Heart right ventricle (tissue), 16 donors: ENCODE results near the gene SLC39A13. TPM values are rescaled to one million over a fixed set of nuclear protein-coding genes. Genes with fewer than 3 reads are reported as not detected.
"Not testable (repeated sequence)": the region's sequence is repeated elsewhere in the genome, so short reads cannot be mapped to it uniquely, and the experiment has no call there.

Experiments
- ATAC-seq, 8 donors: fragments of 200-7000 bp; cut with Tn5 transposase; one replicate each; pipeline ENCODE4 v1.9.1; 2020; ENCODE audit warnings: mild to moderate bottlenecking in 8 of 8, moderate library complexity in 8 of 8, moderate number of reproducible peaks in 1 of 8
- DNase-seq, 2 donors: peaks; one replicate each; pipeline ENCODE4 v3.0.0-alpha.2; 2020
- H3K27ac ChIP-seq, 10 donors: fragments of 200-600 bp; sonication (generic) in 2 of 10; one replicate each; pipeline versions ENCODE4 v1.5.0 to v1.8.0; 2020 to 2022; ENCODE audit warnings: mild to moderate bottlenecking in 3 of 10
- H3K27me3 ChIP-seq, 7 donors: fragments of 200-600 bp; one replicate each; pipeline ENCODE4 v1.8.0; 2021 to 2022; ENCODE audit warnings: mild to moderate bottlenecking in 2 of 7
- H3K36me3 ChIP-seq, 9 donors: fragments of 200-600 bp; sonication (generic) in 1 of 9; one replicate each; pipeline versions ENCODE4 v1.5.0 to v1.8.0; 2020 to 2022; ENCODE audit warnings: mild to moderate bottlenecking in 2 of 9
- H3K4me1 ChIP-seq, 9 donors: fragments of 200-600 bp; sonication (generic) in 1 of 9; one replicate each; pipeline versions ENCODE4 v1.5.0 to v1.8.0; 2020 to 2022; ENCODE audit warnings: mild to moderate bottlenecking in 4 of 9
- H3K4me3 ChIP-seq, 10 donors: fragments of 200-600 bp; sonication (generic) in 2 of 10; one replicate each; pipeline versions ENCODE4 v1.5.0 to v1.8.0; 2020 to 2022; ENCODE audit warnings: mild to moderate bottlenecking in 7 of 10, moderate library complexity in 2 of 10
- H3K9me3 ChIP-seq, 11 donors: fragments of 200-600 bp in 10 of 11; sonication (generic) in 2 of 11; one replicate each; pipeline versions ENCODE4 v1.5.0 to v1.8.0; 2013 to 2022; ENCODE audit warnings: mild to moderate bottlenecking in 2 of 11, control low read depth in 1 of 11, moderate library complexity in 1 of 11
- CTCF ChIP-seq, 9 donors: fragments of 200-600 bp; sonication (generic) in 2 of 9; IDR thresholded peaks; one replicate each; pipeline versions ENCODE4 v1.5.0 to v1.8.0; 2021 to 2022; ENCODE audit warnings: antibody characterized with exemption in 9 of 9, mild to moderate bottlenecking in 5 of 9, moderate library complexity in 1 of 9
- whole genome bisulfite sequencing, 2 donors: extraction: QIAGEN DNeasy Blood & Tissue Kit; methylation state at CpG; one replicate each; pipeline ENCODE4 v1.1.7; 2013; ENCODE audit warnings: inconsistent platforms in 1 of 2; 5-methylcytosine and 5-hydroxymethylcytosine counted together
- intact Hi-C, 10 donors: fragments of 100-400 bp; cut with DNase I; formaldehyde crosslinking; loops; one replicate each; pipeline versions ENCODE4 v1.11.1 to v1.14.2; 2022
- polyA plus RNA-seq, 2 donors: library from polyadenylated mRNA; stranded (reverse); fragments of 200-250 nt; gene quantifications; one replicate each; pipeline ENCODE4 v1.2.3, GENCODE V29; 2013
- total RNA-seq, 10 donors: library from RNA; stranded (reverse); fragmentation: NEBNext Ultra II Directional in 3 of 10; extraction: Animal tissue kit (Norgen Biotek cat#: 25700) in 3 of 10; gene quantifications; one replicate each; pipeline versions ENCODE4 v1.2.1 to v1.2.4, GENCODE V29; 2021 to 2023
- donor health status: Arrhythmogenic right ventricular cardiomyopathy.
- donor health status: ischemic (EF 13 %, LVEDD 7.1; RV severe dilation, severe dysfunction).
- donor health status: healthy with polysubstance abuse.
- donor health status: DM: no; HTN: yes; CAD: no.
- donor health status: DM: no; HTN: no; CAD: no.
- donor health status: ischemic (EF 25% LVEDD 6.9; RV normal size, moderate dysfunction).
- donor health status: ischemic (EF 25% LVEDD 5.7; RV mildly dilated, moderate dysfunction).
- donor health status: healthy.
- donor health status: DM: yes; HTN: yes; CAD: no.
- donor health status: Ischemic cardiomyopathy.
- donor health status: ischemic (EF 35%, LVEDD 5.7; RV mildly dilated, moderate dysfunction).
- donor health status: nonischemic (EF 11% LVEDD 7.7; RV severe dilation, severe dysfunction).
- donor health status: DM: yes; HTN: yes; CAD: no.
- donor health status: PGD.
- donor health status: ischemic (EF 29% LVEDD 5.4; RV normal size, mild dysfunction).
- donor health status: nonischemic (EF 23%, LVEDD 6.1; RV moderate dilation, normal function).

The SLC39A13 gene
- total and polyA plus RNA-seq, 12 donors: 31.1 to 86.4 (median 42.4) TPM

- no peaks in the 10 kb centered on the region for H3K9me3 ChIP-seq
- peaks cover 0 to 16% (median 7%) of the 10 kb centered on the region in 9 donors for H3K4me1 ChIP-seq
- ATAC-seq (no peak), DNase-seq (no peak)
- H3K4me3 ChIP-seq: no peak overlapping the region
- H3K27ac ChIP-seq: no peak overlapping the region
- no peak for TF ChIP-seq CTCF (IDR thresholded peaks at IDR 0.05)
- H3K36me3 ChIP-seq: no peaks in the 10 kb centered on the region
- 96 to 97% methylated on average over 4 of the region's 4 CpGs for WGBS, 2 donors
- intact Hi-C loops: loop anchor here in 5 of 10 donors (2.0 to 5.0 kb wide), 3 partner anchors 75 to 80 kb away; partner anchors contain the start of gene SPI1 (in 3 of the 5)
- no peaks in the 10 kb centered on the region for H3K27me3 ChIP-seq
Measured at GRCh38 chr11:47451990-47452389, 43.6 kb downstream of the SLC39A13 start.

- Histone ChIP-seq H3K36me3 (no peaks in the 10 kb centered on the region), H3K4me1 (peaks cover 0 to 16% (median 7%) of the 10 kb centered on the region in 9 donors), H3K4me3 (no peak overlapping the region), H3K27ac (no peak overlapping the region), H3K27me3 (no peaks in the 10 kb centered on the region), H3K9me3 (no peaks in the 10 kb centered on the region)
- intact Hi-C loops: loop anchor here in 5 of 10 donors (2.0 to 5.0 kb wide), 3 partner anchors 76 to 81 kb away; partner anchors contain the start of gene SPI1 (in 3 of the 5)
- WGBS, 2 donors: 94% methylated on average over 8 of the region's 8 CpGs
- ATAC-seq: no peak
- TF ChIP-seq CTCF (IDR thresholded peaks at IDR 0.05): no peak
- DNase-seq: no peak
Measured at GRCh38 chr11:47453365-47453764, 45.0 kb downstream of the SLC39A13 start.

- ATAC-seq (peak; percentile 73 to 91 (median 87)), DNase-seq (peak; percentile 45 to 79)
- TF ChIP-seq CTCF (IDR thresholded peaks at IDR 0.05): peak; percentile 53 to 86 (median 79)
- H3K27me3 ChIP-seq, H3K9me3 ChIP-seq, H3K36me3 ChIP-seq, H3K27ac ChIP-seq, H3K4me1 ChIP-seq: not testable (repeated sequence)
- peak overlapping the region in 1 of 10 donors; percentile 11 for H3K4me3 ChIP-seq
- 21 to 23% methylated on average over 8 of the region's 8 CpGs for WGBS, 2 donors
- intact Hi-C loops: loop anchor here in 8 of 10 donors (1.0 to 5.0 kb wide), 4 partner anchors 77 to 82 kb away; partner anchors contain the start of gene SPI1 (in 3 of the 8)
Measured at GRCh38 chr11:47454258-47454671, 45.9 kb downstream of the SLC39A13 start.

- DNase-seq: no peak
- H3K36me3 ChIP-seq: peaks cover 0 to 55% (median 0%) of the 10 kb centered on the region in 9 donors
- 93 to 94% methylated on average over 2 of the region's 2 CpGs for WGBS, 2 donors
- ATAC-seq: no peak
- no peaks in the 10 kb centered on the region for H3K9me3 ChIP-seq
- no peak overlapping the region for H3K4me3 ChIP-seq
- no peaks in the 10 kb centered on the region for H3K27me3 ChIP-seq
- no peak overlapping the region for H3K27ac ChIP-seq
- intact Hi-C loops: no loop called here
- no peak for TF ChIP-seq CTCF (IDR thresholded peaks at IDR 0.05)
- H3K4me1 ChIP-seq: peaks cover 0 to 14% (median 7%) of the 10 kb centered on the region in 9 donors
Measured at GRCh38 chr11:47460571-47461235, 52.3 kb downstream of the SLC39A13 start.
